ENCODE measurements around the gene EIF3K.

EIF3K gene

GRCh38 chr19:38662537-38663155 lies 43.7 kb downstream of the EIF3K start:
- Histone ChIP-seq H3K4me1 (ENCODE audit: control insufficient read depth, insufficient read depth, low read length) (peaks cover 92% of the 10 kb centered on the region), H3K9me3 (ENCODE audit: control insufficient read depth, insufficient read depth, low read depth, low read length) (no peaks in the 10 kb centered on the region), H3K9ac (ENCODE audit: low read length) (no peak overlapping the region), H3K36me3 (ENCODE audit: control insufficient read depth, insufficient read depth, low read length) (peaks cover 16% of the 10 kb centered on the region), H3K27me3 (ENCODE audit: control insufficient read depth, insufficient read depth, low read length) (no peaks in the 10 kb centered on the region), H3K4me3 (ENCODE audit: low read depth, low read length) (no peak overlapping the region), H3K27ac (ENCODE audit: low read depth, low read length) (peak overlapping the region; percentile 97; the same call in 1 of the 2 replicates)

- peak overlapping the region; percentile 18 for H3K9ac ChIP-seq (ENCODE audit: low read length)
- H3K4me1 ChIP-seq (ENCODE audit: control insufficient read depth, insufficient read depth, low read length): peaks cover 92% of the 10 kb centered on the region
- H3K4me3 ChIP-seq (ENCODE audit: low read depth, low read length): no peak overlapping the region
- H3K36me3 ChIP-seq (ENCODE audit: control insufficient read depth, insufficient read depth, low read length): peaks cover 19% of the 10 kb centered on the region
- no peaks in the 10 kb centered on the region for H3K9me3 ChIP-seq (ENCODE audit: control insufficient read depth, insufficient read depth, low read depth, low read length)
- no peaks in the 10 kb centered on the region for H3K27me3 ChIP-seq (ENCODE audit: control insufficient read depth, insufficient read depth, low read length)
- H3K27ac ChIP-seq (ENCODE audit: low read depth, low read length): peak overlapping the region; percentile 97; the same call in 1 of the 2 replicates
Measured at GRCh38 chr19:38663156-38663651, 44.2 kb downstream of the EIF3K start.

GRCh38 chr19:38663957-38664502 lies 45.0 kb downstream of the EIF3K start:
- Histone ChIP-seq H3K36me3 (ENCODE audit: control insufficient read depth, insufficient read depth, low read length) (peaks cover 18% of the 10 kb centered on the region), H3K4me3 (ENCODE audit: low read depth, low read length) (no peak overlapping the region)

GRCh38 chr19:38664503-38665211 lies 45.7 kb downstream of the EIF3K start:
- peaks cover 91% of the 10 kb centered on the region for H3K4me1 ChIP-seq (ENCODE audit: control insufficient read depth, insufficient read depth, low read length)
- peak overlapping the region; percentile 7; the same call in 1 of the 2 replicates for H3K4me3 ChIP-seq (ENCODE audit: low read depth, low read length)
- peak overlapping the region; percentile 96 for H3K9ac ChIP-seq (ENCODE audit: low read length)
- no peaks in the 10 kb centered on the region for H3K27me3 ChIP-seq (ENCODE audit: control insufficient read depth, insufficient read depth, low read length)
- H3K36me3 ChIP-seq (ENCODE audit: control insufficient read depth, insufficient read depth, low read length): peaks cover 18% of the 10 kb centered on the region
- no peaks in the 10 kb centered on the region for H3K9me3 ChIP-seq (ENCODE audit: control insufficient read depth, insufficient read depth, low read depth, low read length)
- peak overlapping the region; percentile 97 for H3K27ac ChIP-seq (ENCODE audit: low read depth, low read length)

More at GRCh38 chr19:38663957-38664502, 45.0 kb downstream of the EIF3K start:
- Histone ChIP-seq H3K9ac (ENCODE audit: low read length) (peak overlapping the region; percentile 96), H3K9me3 (ENCODE audit: control insufficient read depth, insufficient read depth, low read depth, low read length) (no peaks in the 10 kb centered on the region), H3K27me3 (ENCODE audit: control insufficient read depth, insufficient read depth, low read length) (no peaks in the 10 kb centered on the region), H3K4me1 (ENCODE audit: control insufficient read depth, insufficient read depth, low read length) (peaks cover 91% of the 10 kb centered on the region), H3K27ac (ENCODE audit: low read depth, low read length) (peak overlapping the region; percentile 97; the same call in 1 of the 2 replicates)

GRCh38 chr19:38665219-38665931 lies 46.4 kb downstream of the EIF3K start:
- Histone ChIP-seq H3K9ac (ENCODE audit: low read length) (peak overlapping the region; percentile 96), H3K36me3 (ENCODE audit: control insufficient read depth, insufficient read depth, low read length) (peaks cover 18% of the 10 kb centered on the region), H3K4me3 (ENCODE audit: low read depth, low read length) (peak overlapping the region; percentile 14), H3K4me1 (ENCODE audit: control insufficient read depth, insufficient read depth, low read length) (peaks cover 95% of the 10 kb centered on the region), H3K27ac (ENCODE audit: low read depth, low read length) (peak overlapping the region; percentile 97), H3K9me3 (ENCODE audit: control insufficient read depth, insufficient read depth, low read depth, low read length) (no peaks in the 10 kb centered on the region), H3K27me3 (ENCODE audit: control insufficient read depth, insufficient read depth, low read length) (no peaks in the 10 kb centered on the region)

GRCh38 chr19:38665950-38666662 lies 47.1 kb downstream of the EIF3K start:
- Histone ChIP-seq H3K36me3 (ENCODE audit: control insufficient read depth, insufficient read depth, low read length) (peaks cover 12% of the 10 kb centered on the region), H3K4me3 (ENCODE audit: low read depth, low read length) (peak overlapping the region; percentile 41), H3K4me1 (ENCODE audit: control insufficient read depth, insufficient read depth, low read length) (peaks cover 93% of the 10 kb centered on the region), H3K27me3 (ENCODE audit: control insufficient read depth, insufficient read depth, low read length) (no peaks in the 10 kb centered on the region), H3K27ac (ENCODE audit: low read depth, low read length) (peak overlapping the region; percentile 97), H3K9ac (ENCODE audit: low read length) (peak overlapping the region; percentile 96), H3K9me3 (ENCODE audit: control insufficient read depth, insufficient read depth, low read depth, low read length) (no peaks in the 10 kb centered on the region)

GRCh38 chr19:38666663-38667511 lies 47.9 kb downstream of the EIF3K start:
- Histone ChIP-seq H3K9me3 (ENCODE audit: control insufficient read depth, insufficient read depth, low read depth, low read length) (no peaks in the 10 kb centered on the region), H3K9ac (ENCODE audit: low read length) (peak overlapping the region; percentile 96), H3K4me3 (ENCODE audit: low read depth, low read length) (peak overlapping the region; percentile 41), H3K4me1 (ENCODE audit: control insufficient read depth, insufficient read depth, low read length) (peaks cover 96% of the 10 kb centered on the region), H3K36me3 (ENCODE audit: control insufficient read depth, insufficient read depth, low read length) (peaks cover 11% of the 10 kb centered on the region; the same call in 1 of the 2 replicates), H3K27ac (ENCODE audit: low read depth, low read length) (peak overlapping the region; percentile 97), H3K27me3 (ENCODE audit: control insufficient read depth, insufficient read depth, low read length) (no peaks in the 10 kb centered on the region)

- no peak overlapping the region for H3K4me3 ChIP-seq (ENCODE audit: low read depth, low read length)
- H3K36me3 ChIP-seq (ENCODE audit: control insufficient read depth, insufficient read depth, low read length): peaks cover 8% of the 10 kb centered on the region; the same call in 1 of the 2 replicates
- H3K9me3 ChIP-seq (ENCODE audit: control insufficient read depth, insufficient read depth, low read depth, low read length): no peaks in the 10 kb centered on the region
- no peaks in the 10 kb centered on the region for H3K27me3 ChIP-seq (ENCODE audit: control insufficient read depth, insufficient read depth, low read length)
- H3K4me1 ChIP-seq (ENCODE audit: control insufficient read depth, insufficient read depth, low read length): peaks cover 89% of the 10 kb centered on the region
- H3K27ac ChIP-seq (ENCODE audit: low read depth, low read length): peak overlapping the region; percentile 97
- peak overlapping the region; percentile 96 for H3K9ac ChIP-seq (ENCODE audit: low read length)
Measured at GRCh38 chr19:38667661-38668171, 48.7 kb downstream of the EIF3K start.

- no peaks in the 10 kb centered on the region for H3K9me3 ChIP-seq (ENCODE audit: control insufficient read depth, insufficient read depth, low read depth, low read length)
- no peak overlapping the region for H3K4me3 ChIP-seq (ENCODE audit: low read depth, low read length)
- no peaks in the 10 kb centered on the region for H3K27me3 ChIP-seq (ENCODE audit: control insufficient read depth, insufficient read depth, low read length)
- peaks cover 8% of the 10 kb centered on the region; the same call in 1 of the 2 replicates for H3K36me3 ChIP-seq (ENCODE audit: control insufficient read depth, insufficient read depth, low read length)
- peak overlapping the region; percentile 54; the same call in 1 of the 2 replicates for H3K27ac ChIP-seq (ENCODE audit: low read depth, low read length)
- no peak overlapping the region for H3K9ac ChIP-seq (ENCODE audit: low read length)
- peaks cover 77% of the 10 kb centered on the region for H3K4me1 ChIP-seq (ENCODE audit: control insufficient read depth, insufficient read depth, low read length)
Measured at GRCh38 chr19:38669552-38669951, 50.6 kb downstream of the EIF3K start.

Data from HUES6 (cell line).